ENCODE data around the gene NPHP3. TPM values are rescaled to one million over a fixed set of nuclear protein-coding genes. Genes with fewer than 3 reads are reported as not detected.

NPHP3 gene
- total and polyA plus RNA-seq, 2 donors (not counting 1 experiment from before 2014, with no cell fraction given), result 18.4 to 47.8 TPM

GRCh38 chr3:132660811-132661070 lies 61.5 kb downstream of the NPHP3 start:
- no peaks in the 10 kb centered on the region for H3K27me3 Mint-ChIP-seq
- no peak for ATAC-seq (ENCODE audit: low read depth)
- Histone ChIP-seq H2AFZ (ENCODE audit: insufficient read depth, low read depth, low read length, poor library complexity, severe bottlenecking) (peak overlapping the region; percentile 89), H3K79me2 (ENCODE audit: control insufficient read depth, insufficient read depth, low read length) (peaks cover 40% of the 10 kb centered on the region), H3K9ac (ENCODE audit: low read length) (peak overlapping the region; percentile 76), H3K36me3 (replicated peaks in 1 of 2; ENCODE audit: control extremely low read depth in 1 of 2, control insufficient read depth in 1 of 2, extremely low read depth in 1 of 2, insufficient read depth in 2 of 2, low read length in 1 of 2) (no peaks in the 10 kb centered on the region), H4K20me1 (ENCODE audit: control insufficient read depth, insufficient read depth, low read length, poor library complexity, severe bottlenecking) (no peaks in the 10 kb centered on the region), H3K4me1 (ENCODE audit: control insufficient read depth in 2 of 2, insufficient read depth in 2 of 2, low read length in 2 of 2) (peaks cover 15 to 21% of the 10 kb centered on the region in 2 donors), H3K9me3 (ENCODE audit: control extremely low read depth in 1 of 3, control insufficient read depth in 2 of 3, insufficient read depth in 1 of 3, low read length in 2 of 3) (no peaks in the 10 kb centered on the region), H3K4me3 (ENCODE audit: control extremely low read depth in 1 of 5, extremely low read depth in 1 of 5, insufficient read depth in 1 of 5, low read depth in 2 of 5, low read length in 4 of 5) (peak overlapping the region; percentile 67 to 97 (median 77)), H3K27me3 (replicated peaks in 1 of 4; ENCODE audit: control extremely low read depth in 1 of 4, control insufficient read depth in 3 of 4, insufficient read depth in 4 of 4, low read length in 3 of 4) (no peaks in the 10 kb centered on the region), H3K27ac (ENCODE audit: low read length in 2 of 2) (peak overlapping the region; percentile 69 to 80), H3K4me2 (replicated peaks; ENCODE audit: low read depth, low read length, poor library complexity, severe bottlenecking) (peak overlapping the region; percentile 82)
- CTCF ChIA-PET, result no interaction called here
- intact Hi-C loops (cut with micrococcal nuclease), result loop anchor here (5.0 kb wide), 2 partner anchors 243 to 1158 kb away; partner anchors contain the start of genes DNAJC13 and MRPL3
- 0% methylated on average over 5 of the region's 5 CpGs for WGBS (ENCODE audit: insufficient coverage)
- no peak for DNase-seq
- H3K4me3 Mint-ChIP-seq, result peak overlapping the region; percentile 97
- H3K27ac Mint-ChIP-seq, result peak overlapping the region; percentile 95
- POLR2A ChIA-PET, result no interaction called here
- TF ChIP-seq EZH2 (IDR thresholded peaks at IDR 0.05; ENCODE audit: borderline replicate concordance, insufficient read depth, low read depth, low read length, poor library complexity, severe bottlenecking) (no peak), CTCF (IDR thresholded peaks at IDR 0.05) (no peak)
- H3K9me3 Mint-ChIP-seq (ENCODE audit: insufficient read depth), result no peaks in the 10 kb centered on the region
- peaks cover 33% of the 10 kb centered on the region for H3K4me1 Mint-ChIP-seq

- peak within 1 kb of the TSS; percentile 67 to 97 (median 77) for H3K4me3 ChIP-seq (ENCODE audit: control extremely low read depth in 1 of 5, extremely low read depth in 1 of 5, insufficient read depth in 1 of 5, low read depth in 2 of 5, low read length in 4 of 5)
- ChIA-PET POLR2A (no interaction called here), CTCF (interaction anchor here (1.5 kb wide), 2 partner anchors 13 kb away, joined by 3 to 4 read pairs; no protein-coding TSS in a partner anchor)
- peaks cover 15 to 21% of the 10 kb centered on the region in 2 donors for H3K4me1 ChIP-seq (ENCODE audit: control insufficient read depth in 2 of 2, insufficient read depth in 2 of 2, low read length in 2 of 2)
- H3K27me3 ChIP-seq (replicated peaks in 1 of 4; ENCODE audit: control extremely low read depth in 1 of 4, control insufficient read depth in 3 of 4, insufficient read depth in 4 of 4, low read length in 3 of 4), result no peaks in the 10 kb centered on the region
- under 1% methylated on average over 64 of the region's 64 CpGs for WGBS (ENCODE audit: insufficient coverage)
- DNase-seq (peak; percentile 84), ATAC-seq (ENCODE audit: low read depth) (peak; percentile 71)
- intact Hi-C loops (cut with micrococcal nuclease), result loop anchor here (5.0 kb wide), 2 partner anchors 243 to 1158 kb away; partner anchors contain the start of genes DNAJC13 and MRPL3
- Mint-ChIP-seq H3K27me3 (no peaks in the 10 kb centered on the region), H3K9me3 (ENCODE audit: insufficient read depth) (no peaks in the 10 kb centered on the region), H3K27ac (peak within 1 kb of the TSS; percentile 95), H3K4me3 (peak within 1 kb of the TSS; percentile 97), H3K4me1 (peaks cover 33% of the 10 kb centered on the region)
- no peaks in the 10 kb centered on the region for H4K20me1 ChIP-seq (ENCODE audit: control insufficient read depth, insufficient read depth, low read length, poor library complexity, severe bottlenecking)
- peak within 1 kb of the TSS; percentile 76 for H3K9ac ChIP-seq (ENCODE audit: low read length)
- peak within 1 kb of the TSS; percentile 82 for H3K4me2 ChIP-seq (replicated peaks; ENCODE audit: low read depth, low read length, poor library complexity, severe bottlenecking)
- peak within 1 kb of the TSS; percentile 89 for H2AFZ ChIP-seq (ENCODE audit: insufficient read depth, low read depth, low read length, poor library complexity, severe bottlenecking)
- H3K36me3 ChIP-seq (replicated peaks in 1 of 2; ENCODE audit: control extremely low read depth in 1 of 2, control insufficient read depth in 1 of 2, extremely low read depth in 1 of 2, insufficient read depth in 2 of 2, low read length in 1 of 2), result no peaks in the 10 kb centered on the region
- peaks cover 40% of the 10 kb centered on the region for H3K79me2 ChIP-seq (ENCODE audit: control insufficient read depth, insufficient read depth, low read length)
- no peak for TF ChIP-seq CTCF (IDR thresholded peaks at IDR 0.05)
- no peak for TF ChIP-seq EZH2 (IDR thresholded peaks at IDR 0.05; ENCODE audit: borderline replicate concordance, insufficient read depth, low read depth, low read length, poor library complexity, severe bottlenecking)
- H3K9me3 ChIP-seq (ENCODE audit: control extremely low read depth in 1 of 3, control insufficient read depth in 2 of 3, insufficient read depth in 1 of 3, low read length in 2 of 3), result no peaks in the 10 kb centered on the region
- H3K27ac ChIP-seq (ENCODE audit: low read length in 2 of 2), result peak within 1 kb of the TSS; percentile 69 to 80
Measured at GRCh38 chr3:132660052-132660810, 62.0 kb downstream of the NPHP3 start, which contains the start of gene UBA5. TSS of gene UBA5 (plus strand) at chr3:132660329. CDS start at chr3:132660538, 209 bp downstream.

Data from B cell (primary cell).